Amygdala (tissue), 56 donors: ENCODE data around the gene KCNE3.
A peak's percentile ranks its signal among the peaks of the same experiment; 100 is the strongest.
"Not testable (repeated sequence)": the region's sequence is repeated elsewhere in the genome, so short reads cannot be mapped to it uniquely, and the experiment has no call there.

Source experiments
- DNase-seq, 56 donors: peaks; one replicate each; lab custom pipeline; 2025; lab: John Stamatoyannopoulos, UW

Gene KCNE3

GRCh38 chr11:74447720-74448119, 19.6 kb downstream of the KCNE3 start:
- no peak for DNase-seq

- no peak for DNase-seq
Observed at GRCh38 chr11:74446532-74446938, 20.8 kb downstream of the KCNE3 start.

GRCh38 chr11:74444173-74444826, 23.0 kb downstream of the KCNE3 start:
- no peak for DNase-seq

- DNase-seq: peak in 1 of 56 donors; percentile 35
Observed at GRCh38 chr11:74443071-74443864, 24.1 kb downstream of the KCNE3 start.

- DNase-seq: no peak
Observed at GRCh38 chr11:74442636-74443035, 24.7 kb downstream of the KCNE3 start.

- DNase-seq: no peak
Observed at GRCh38 chr11:74438681-74439080, 28.7 kb downstream of the KCNE3 start.

GRCh38 chr11:74437441-74438042, 29.8 kb downstream of the KCNE3 start:
- DNase-seq: no peak

GRCh38 chr11:74434528-74434927, 32.8 kb downstream of the KCNE3 start:
- no peak for DNase-seq

- DNase-seq: no peak
Observed at GRCh38 chr11:74429205-74429604, 38.1 kb downstream of the KCNE3 start.

GRCh38 chr11:74427384-74427886, 39.9 kb downstream of the KCNE3 start:
- no peak for DNase-seq

GRCh38 chr11:74425100-74425499, 42.2 kb downstream of the KCNE3 start:
- DNase-seq: no peak

- no peak for DNase-seq
Observed at GRCh38 chr11:74418509-74418895, 48.8 kb downstream of the KCNE3 start.

GRCh38 chr11:74417860-74418508, 49.4 kb downstream of the KCNE3 start:
- DNase-seq: no peak

GRCh38 chr11:74417379-74417804, 50.0 kb downstream of the KCNE3 start:
- no peak for DNase-seq

GRCh38 chr11:74416974-74417373, 50.4 kb downstream of the KCNE3 start:
- DNase-seq: not testable (repeated sequence)

- no peak for DNase-seq
Observed at GRCh38 chr11:74412733-74413359, 54.5 kb downstream of the KCNE3 start.

GRCh38 chr11:74412321-74412720, 55.0 kb downstream of the KCNE3 start:
- DNase-seq: no peak

- no peak for DNase-seq
Observed at GRCh38 chr11:74409633-74410032, 57.7 kb downstream of the KCNE3 start.
